WERI-Rb-1 (cell line): ENCODE data around the gene PI4K2A.

ENCODE experiments used
- DNase-seq: peaks from one replicate; pipeline ENCODE4 v3.0.0-alpha.2; 2020
- H3K27ac ChIP-seq: fragments of 250-450 bp; sonication (Bioruptor Pico); 2 replicates; pipeline ENCODE4 v1.5.1; 2020; ENCODE audit warnings: mild to moderate bottlenecking, moderate library complexity
- H3K27me3 ChIP-seq: fragments of 250-450 bp; sonication (Bioruptor Pico); 2 replicates; pipeline ENCODE4 v1.5.1; 2021; ENCODE audit warnings: mild to moderate bottlenecking, low read depth, moderate library complexity; ENCODE audit not compliant: insufficient read depth, severe bottlenecking
- H3K36me3 ChIP-seq: fragments of 250-450 bp; sonication (Bioruptor Pico); 2 replicates; pipeline ENCODE4 v1.5.1; 2020; ENCODE audit warnings: mild to moderate bottlenecking, moderate library complexity
- H3K4me3 ChIP-seq: 2 replicates; pipeline ENCODE4 v1.5.1; 2011; ENCODE audit warnings: low read depth, mild to moderate bottlenecking, control low read depth, low read length
- H3K9me3 ChIP-seq: fragments of 250-450 bp; sonication (Bioruptor Pico); 2 replicates; pipeline ENCODE4 v1.5.1; 2021; ENCODE audit warnings: mild to moderate bottlenecking, moderate library complexity; ENCODE audit not compliant: severe bottlenecking
- TF ChIP-seq, protein P1 (sequence below): IDR thresholded peaks from 2 replicates; pipeline ENCODE4 v1.5.1; 2011; ENCODE audit warnings: low read depth, mild to moderate bottlenecking, control low read depth, inconsistent platforms, low read length

PI4K2A gene

DNA sequence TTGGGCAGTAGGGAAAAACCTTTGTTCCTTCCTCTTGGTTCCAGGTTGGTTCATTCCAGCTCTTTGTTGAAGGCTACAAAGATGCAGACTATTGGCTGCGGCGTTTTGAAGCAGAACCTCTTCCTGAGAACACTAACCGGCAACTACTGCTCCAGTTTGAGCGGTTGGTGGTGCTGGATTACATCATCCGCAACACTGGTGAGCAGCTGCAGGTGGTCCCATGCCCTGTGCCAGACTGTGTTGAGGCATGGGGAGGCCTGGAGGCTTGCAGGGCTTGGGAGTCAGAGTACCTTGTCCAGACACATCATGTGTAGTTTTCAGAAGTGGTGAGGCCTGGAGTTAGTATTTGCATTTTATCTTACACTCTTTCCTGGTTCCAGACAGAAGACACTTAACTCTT is 16.3 kb downstream of the PI4K2A start:
- DNase-seq: no peak
- Histone ChIP-seq H3K27ac (no peak overlapping the region), H3K4me3 (no peak overlapping the region), H3K9me3 (no peaks in the 10 kb centered on the region), H3K27me3 (no peaks in the 10 kb centered on the region), H3K36me3 (peaks cover 65% of the 10 kb centered on the region)
- TF ChIP-seq, protein P1, sequence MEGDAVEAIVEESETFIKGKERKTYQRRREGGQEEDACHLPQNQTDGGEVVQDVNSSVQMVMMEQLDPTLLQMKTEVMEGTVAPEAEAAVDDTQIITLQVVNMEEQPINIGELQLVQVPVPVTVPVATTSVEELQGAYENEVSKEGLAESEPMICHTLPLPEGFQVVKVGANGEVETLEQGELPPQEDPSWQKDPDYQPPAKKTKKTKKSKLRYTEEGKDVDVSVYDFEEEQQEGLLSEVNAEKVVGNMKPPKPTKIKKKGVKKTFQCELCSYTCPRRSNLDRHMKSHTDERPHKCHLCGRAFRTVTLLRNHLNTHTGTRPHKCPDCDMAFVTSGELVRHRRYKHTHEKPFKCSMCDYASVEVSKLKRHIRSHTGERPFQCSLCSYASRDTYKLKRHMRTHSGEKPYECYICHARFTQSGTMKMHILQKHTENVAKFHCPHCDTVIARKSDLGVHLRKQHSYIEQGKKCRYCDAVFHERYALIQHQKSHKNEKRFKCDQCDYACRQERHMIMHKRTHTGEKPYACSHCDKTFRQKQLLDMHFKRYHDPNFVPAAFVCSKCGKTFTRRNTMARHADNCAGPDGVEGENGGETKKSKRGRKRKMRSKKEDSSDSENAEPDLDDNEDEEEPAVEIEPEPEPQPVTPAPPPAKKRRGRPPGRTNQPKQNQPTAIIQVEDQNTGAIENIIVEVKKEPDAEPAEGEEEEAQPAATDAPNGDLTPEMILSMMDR: no peak

- Histone ChIP-seq H3K9me3 (no peaks in the 10 kb centered on the region), H3K36me3 (peaks cover 58% of the 10 kb centered on the region), H3K27me3 (no peaks in the 10 kb centered on the region), H3K4me3 (no peak overlapping the region), H3K27ac (no peak overlapping the region)
- TF ChIP-seq, protein P1: no peak
- no peak for DNase-seq
Observed at GRCh38 chr10:97659589-97659988, 19.1 kb downstream of the PI4K2A start.

- Histone ChIP-seq H3K27me3 (no peaks in the 10 kb centered on the region), H3K4me3 (no peak overlapping the region), H3K9me3 (no peaks in the 10 kb centered on the region), H3K27ac (no peak overlapping the region), H3K36me3 (peaks cover 50% of the 10 kb centered on the region)
- no peak for DNase-seq
- TF ChIP-seq, protein P1: no peak
Observed at GRCh38 chr10:97664282-97664850, 23.9 kb downstream of the PI4K2A start.

GRCh38 chr10:97666992-97667391 is 26.5 kb downstream of the PI4K2A start:
- no peak overlapping the region for H3K4me3 ChIP-seq
- DNase-seq: no peak
- H3K9me3 ChIP-seq: no peaks in the 10 kb centered on the region
- H3K36me3 ChIP-seq: peaks cover 57% of the 10 kb centered on the region
- no peak overlapping the region for H3K27ac ChIP-seq
- TF ChIP-seq, protein P1: no peak
- H3K27me3 ChIP-seq: no peaks in the 10 kb centered on the region

DNA sequence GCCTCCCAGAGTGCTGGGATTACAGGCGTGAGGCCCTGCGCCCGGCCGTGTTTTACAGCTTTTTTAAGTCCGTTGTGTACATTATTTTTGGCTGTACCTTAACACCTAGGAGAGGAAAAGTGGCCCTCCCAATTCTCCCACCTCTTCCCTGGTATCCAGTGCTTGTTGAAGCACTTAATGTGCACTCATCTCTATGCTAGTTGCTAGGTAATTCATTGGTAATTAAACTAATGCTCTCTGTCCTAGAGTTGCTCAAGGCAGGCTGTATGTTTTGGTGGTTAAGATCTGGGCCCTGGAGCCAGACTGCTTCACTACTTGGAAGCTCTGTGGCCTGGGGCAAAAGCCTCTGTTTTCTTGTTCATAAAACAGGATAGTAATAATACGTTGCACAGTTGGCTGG is 27.0 kb downstream of the PI4K2A start:
- TF ChIP-seq, protein P1: no peak
- H3K36me3 ChIP-seq: peaks cover 52% of the 10 kb centered on the region
- H3K27ac ChIP-seq: no peak overlapping the region
- H3K4me3 ChIP-seq: no peak overlapping the region
- no peak for DNase-seq
- no peaks in the 10 kb centered on the region for H3K9me3 ChIP-seq
- no peaks in the 10 kb centered on the region for H3K27me3 ChIP-seq

- Histone ChIP-seq H3K36me3 (peaks cover 57% of the 10 kb centered on the region), H3K9me3 (no peaks in the 10 kb centered on the region), H3K27me3 (no peaks in the 10 kb centered on the region), H3K4me3 (no peak overlapping the region), H3K27ac (no peak overlapping the region)
- TF ChIP-seq, protein P1: no peak
- DNase-seq: no peak
Observed at GRCh38 chr10:97669571-97669970, 29.1 kb downstream of the PI4K2A start.
